ENCODE measurements around the gene ACTN2. TPM values are rescaled to one million over a fixed set of nuclear protein-coding genes. Genes with fewer than 3 reads are reported as not detected.

ACTN2 gene
- polyA plus RNA-seq (2013, experiment 1 of 2): 5.7 TPM
- polyA plus RNA-seq (2013, experiment 2 of 2): 6.1 TPM

GRCh38 chr1:236685917-236686814, at the start of gene ACTN2:
Gene ACTN2, plus strand, starts transcription at chr1:236686499. Its CDS starts 175 bp downstream, at chr1:236686674.
- H3K9me3 ChIP-seq (ENCODE audit: control insufficient read depth, low read length): peaks cover 8% of the 10 kb centered on the region
- H3K4me3 ChIP-seq (ENCODE audit: extremely low read depth, insufficient read depth, low read length, poor library complexity, severe bottlenecking): peak within 1 kb of the TSS; percentile 51
- no peaks in the 10 kb centered on the region for H3K36me3 ChIP-seq (ENCODE audit: control insufficient read depth, insufficient read depth, low read length)
- 9 to 12% methylated on average over 49 to 88 of the region's 93 CpGs for WGBS, 2 experiments (ENCODE audit: insufficient coverage in 2 of 2)
- H3K27ac ChIP-seq (ENCODE audit: low read depth, low read length, severe bottlenecking): no peak within 1 kb of the TSS
- peaks cover 7% of the 10 kb centered on the region for H3K4me1 ChIP-seq (ENCODE audit: control insufficient read depth, insufficient read depth, low read length, poor library complexity, severe bottlenecking)

GRCh38 chr1:236638945-236639344, 47.4 kb upstream of the ACTN2 start:
- H3K36me3 ChIP-seq (ENCODE audit: control insufficient read depth, insufficient read depth, low read length): no peaks in the 10 kb centered on the region
- WGBS, 2 experiments (ENCODE audit: insufficient coverage in 2 of 2): 89 to 99% methylated on average over 13 of the region's 13 CpGs
- no peaks in the 10 kb centered on the region for H3K4me1 ChIP-seq (ENCODE audit: control insufficient read depth, insufficient read depth, low read length, poor library complexity, severe bottlenecking)
- no peak overlapping the region for H3K27ac ChIP-seq (ENCODE audit: low read depth, low read length, severe bottlenecking)
- no peaks in the 10 kb centered on the region for H3K9me3 ChIP-seq (ENCODE audit: control insufficient read depth, low read length)
- H3K4me3 ChIP-seq (ENCODE audit: extremely low read depth, insufficient read depth, low read length, poor library complexity, severe bottlenecking): no peak overlapping the region

- no CpG with 5 or more reads among the region's 4 CpGs for WGBS, 2 experiments (ENCODE audit: insufficient coverage in 2 of 2)
- no peaks in the 10 kb centered on the region for H3K9me3 ChIP-seq (ENCODE audit: control insufficient read depth, low read length)
- no peak overlapping the region for H3K4me3 ChIP-seq (ENCODE audit: extremely low read depth, insufficient read depth, low read length, poor library complexity, severe bottlenecking)
Measured at GRCh38 chr1:236639686-236640085, 46.6 kb upstream of the ACTN2 start.

GRCh38 chr1:236642763-236643162, 43.5 kb upstream of the ACTN2 start:
- Histone ChIP-seq H3K4me1 (ENCODE audit: control insufficient read depth, insufficient read depth, low read length, poor library complexity, severe bottlenecking) (no peaks in the 10 kb centered on the region), H3K27ac (ENCODE audit: low read depth, low read length, severe bottlenecking) (no peak overlapping the region), H3K9me3 (ENCODE audit: control insufficient read depth, low read length) (no peaks in the 10 kb centered on the region), H3K36me3 (ENCODE audit: control insufficient read depth, insufficient read depth, low read length) (no peaks in the 10 kb centered on the region), H3K4me3 (ENCODE audit: extremely low read depth, insufficient read depth, low read length, poor library complexity, severe bottlenecking) (no peak overlapping the region)
- WGBS, 2 experiments (ENCODE audit: insufficient coverage in 2 of 2): 69 to 93% methylated on average over 3 of the region's 4 CpGs

More at GRCh38 chr1:236639686-236640085, 46.6 kb upstream of the ACTN2 start:
- H3K36me3 ChIP-seq (ENCODE audit: control insufficient read depth, insufficient read depth, low read length): no peaks in the 10 kb centered on the region
- H3K4me1 ChIP-seq (ENCODE audit: control insufficient read depth, insufficient read depth, low read length, poor library complexity, severe bottlenecking): no peaks in the 10 kb centered on the region
- no peak overlapping the region for H3K27ac ChIP-seq (ENCODE audit: low read depth, low read length, severe bottlenecking)

- no peak overlapping the region for H3K4me3 ChIP-seq (ENCODE audit: extremely low read depth, insufficient read depth, low read length, poor library complexity, severe bottlenecking)
- no peaks in the 10 kb centered on the region for H3K36me3 ChIP-seq (ENCODE audit: control insufficient read depth, insufficient read depth, low read length)
- no peaks in the 10 kb centered on the region for H3K9me3 ChIP-seq (ENCODE audit: control insufficient read depth, low read length)
- 90 to 97% methylated on average over 3 to 4 of the region's 5 CpGs for WGBS, 2 experiments (ENCODE audit: insufficient coverage in 2 of 2)
- no peaks in the 10 kb centered on the region for H3K4me1 ChIP-seq (ENCODE audit: control insufficient read depth, insufficient read depth, low read length, poor library complexity, severe bottlenecking)
- no peak overlapping the region for H3K27ac ChIP-seq (ENCODE audit: low read depth, low read length, severe bottlenecking)
Measured at GRCh38 chr1:236645016-236645680, 41.2 kb upstream of the ACTN2 start.

- H3K27ac ChIP-seq (ENCODE audit: low read depth, low read length, severe bottlenecking): no peak overlapping the region
- no peaks in the 10 kb centered on the region for H3K4me1 ChIP-seq (ENCODE audit: control insufficient read depth, insufficient read depth, low read length, poor library complexity, severe bottlenecking)
- WGBS, 2 experiments (ENCODE audit: insufficient coverage in 2 of 2): 88% methylated on average over 1 of the region's 1 CpG; no CpG with 5 or more reads in 1 of the 2 experiments
- H3K4me3 ChIP-seq (ENCODE audit: extremely low read depth, insufficient read depth, low read length, poor library complexity, severe bottlenecking): no peak overlapping the region
- H3K36me3 ChIP-seq (ENCODE audit: control insufficient read depth, insufficient read depth, low read length): no peaks in the 10 kb centered on the region
- no peaks in the 10 kb centered on the region for H3K9me3 ChIP-seq (ENCODE audit: control insufficient read depth, low read length)
Measured at GRCh38 chr1:236654511-236654910, 31.8 kb upstream of the ACTN2 start.

GRCh38 chr1:236654957-236655356, 31.3 kb upstream of the ACTN2 start:
- Histone ChIP-seq H3K27ac (ENCODE audit: low read depth, low read length, severe bottlenecking) (no peak overlapping the region), H3K4me1 (ENCODE audit: control insufficient read depth, insufficient read depth, low read length, poor library complexity, severe bottlenecking) (no peaks in the 10 kb centered on the region), H3K4me3 (ENCODE audit: extremely low read depth, insufficient read depth, low read length, poor library complexity, severe bottlenecking) (no peak overlapping the region), H3K36me3 (ENCODE audit: control insufficient read depth, insufficient read depth, low read length) (no peaks in the 10 kb centered on the region), H3K9me3 (ENCODE audit: control insufficient read depth, low read length) (no peaks in the 10 kb centered on the region)
- 80% methylated on average over 1 of the region's 5 CpGs; no CpG with 5 or more reads in 1 of the 2 experiments for WGBS, 2 experiments (ENCODE audit: insufficient coverage in 2 of 2)

- 85 to 97% methylated on average over 2 to 5 of the region's 8 CpGs for WGBS, 2 experiments (ENCODE audit: insufficient coverage in 2 of 2)
- H3K4me3 ChIP-seq (ENCODE audit: extremely low read depth, insufficient read depth, low read length, poor library complexity, severe bottlenecking): no peak overlapping the region
- no peaks in the 10 kb centered on the region for H3K9me3 ChIP-seq (ENCODE audit: control insufficient read depth, low read length)
- H3K36me3 ChIP-seq (ENCODE audit: control insufficient read depth, insufficient read depth, low read length): no peaks in the 10 kb centered on the region
- H3K27ac ChIP-seq (ENCODE audit: low read depth, low read length, severe bottlenecking): no peak overlapping the region
- H3K4me1 ChIP-seq (ENCODE audit: control insufficient read depth, insufficient read depth, low read length, poor library complexity, severe bottlenecking): no peaks in the 10 kb centered on the region
Measured at GRCh38 chr1:236657398-236657797, 28.9 kb upstream of the ACTN2 start.

GRCh38 chr1:236659792-236660587, 26.3 kb upstream of the ACTN2 start:
- no peak overlapping the region for H3K27ac ChIP-seq (ENCODE audit: low read depth, low read length, severe bottlenecking)
- H3K36me3 ChIP-seq (ENCODE audit: control insufficient read depth, insufficient read depth, low read length): no peaks in the 10 kb centered on the region
- no peak overlapping the region for H3K4me3 ChIP-seq (ENCODE audit: extremely low read depth, insufficient read depth, low read length, poor library complexity, severe bottlenecking)
- H3K4me1 ChIP-seq (ENCODE audit: control insufficient read depth, insufficient read depth, low read length, poor library complexity, severe bottlenecking): no peaks in the 10 kb centered on the region
- WGBS, 2 experiments (ENCODE audit: insufficient coverage in 2 of 2): 81% methylated on average over 6 to 10 of the region's 12 CpGs
- H3K9me3 ChIP-seq (ENCODE audit: control insufficient read depth, low read length): no peaks in the 10 kb centered on the region

GRCh38 chr1:236663934-236664333, 22.4 kb upstream of the ACTN2 start:
- 67% methylated on average over 1 of the region's 1 CpG; no CpG with 5 or more reads in 1 of the 2 experiments for WGBS, 2 experiments (ENCODE audit: insufficient coverage in 2 of 2)

More at GRCh38 chr1:236663934-236664333, 22.4 kb upstream of the ACTN2 start:
- Histone ChIP-seq H3K4me3 (ENCODE audit: extremely low read depth, insufficient read depth, low read length, poor library complexity, severe bottlenecking) (no peak overlapping the region), H3K27ac (ENCODE audit: low read depth, low read length, severe bottlenecking) (no peak overlapping the region), H3K36me3 (ENCODE audit: control insufficient read depth, insufficient read depth, low read length) (no peaks in the 10 kb centered on the region), H3K4me1 (ENCODE audit: control insufficient read depth, insufficient read depth, low read length, poor library complexity, severe bottlenecking) (no peaks in the 10 kb centered on the region), H3K9me3 (ENCODE audit: control insufficient read depth, low read length) (no peaks in the 10 kb centered on the region)

Measured in mesodermal cell (in vitro differentiated cells).